Medulla oblongata (tissue), 1 donor: Measurements from ENCODE around the gene TIAM2.
"Not testable (repeated sequence)": the region's sequence is repeated elsewhere in the genome, so short reads cannot be mapped to it uniquely, and the experiment has no call there.

Experiments
- DNase-seq: peaks from one replicate; pipeline ENCODE4 v3.0.0-alpha.2; 2015; ENCODE audit errors: extremely low spot score

TIAM2 gene

GRCh38 chr6:155163601-155164000 is 168.5 kb downstream of the TIAM2 start:
- no peak for DNase-seq

DNA sequence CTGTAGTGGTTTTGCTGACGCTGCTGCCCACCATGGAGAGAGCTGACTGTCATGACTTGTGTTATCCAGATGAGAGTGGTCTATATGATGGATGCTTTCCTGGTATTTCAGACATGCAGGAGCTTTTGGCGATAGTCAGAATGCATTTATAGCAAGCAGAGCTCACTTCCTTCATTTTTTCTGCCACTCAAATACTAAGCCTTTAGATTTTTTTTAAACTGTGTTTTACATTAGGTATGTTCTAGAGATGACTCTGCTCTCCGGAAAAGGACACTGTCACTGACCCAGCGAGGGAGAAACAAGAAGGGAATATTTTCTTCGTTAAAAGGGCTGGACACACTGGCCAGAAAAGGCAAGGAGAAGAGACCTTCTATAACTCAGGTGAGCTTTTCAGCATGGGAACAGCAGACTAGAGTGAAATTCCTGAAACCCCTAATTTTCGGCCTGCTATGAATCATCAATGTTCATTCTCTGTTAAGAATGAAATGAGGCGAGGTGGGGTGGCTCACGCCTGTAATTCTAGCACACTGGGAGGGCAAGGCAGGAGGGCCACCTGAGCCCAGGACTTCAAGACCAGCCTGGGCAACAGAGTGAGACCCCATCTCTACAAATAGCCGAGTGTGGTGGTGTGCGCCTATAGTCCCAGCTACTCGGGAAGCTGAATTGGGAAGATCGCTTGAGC is 170.1 kb downstream of the TIAM2 start:
- DNase-seq = no peak

DNA sequence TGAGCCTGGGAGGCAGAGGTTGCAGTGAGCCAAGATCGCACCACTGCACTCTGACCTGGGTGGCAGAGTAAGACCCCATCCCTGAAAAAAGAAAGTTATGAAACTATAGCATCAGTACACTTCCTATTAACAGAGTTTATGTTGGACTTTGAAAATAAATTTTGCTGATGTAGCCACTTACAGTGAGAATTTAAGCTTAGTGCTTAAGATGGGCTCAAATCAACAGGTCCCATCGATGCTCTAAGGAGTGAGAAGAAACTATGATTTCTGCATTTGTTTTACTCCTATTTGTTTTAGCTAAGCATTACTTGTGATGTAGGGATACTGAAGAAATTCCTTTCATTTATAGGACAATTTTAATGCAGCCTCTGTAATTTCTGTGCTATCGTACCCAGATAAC is 175.4 kb downstream of the TIAM2 start:
- no peak for DNase-seq

- peak; percentile 30 for DNase-seq
Observed at GRCh38 chr6:155171109-155171746, 176.1 kb downstream of the TIAM2 start.

DNA sequence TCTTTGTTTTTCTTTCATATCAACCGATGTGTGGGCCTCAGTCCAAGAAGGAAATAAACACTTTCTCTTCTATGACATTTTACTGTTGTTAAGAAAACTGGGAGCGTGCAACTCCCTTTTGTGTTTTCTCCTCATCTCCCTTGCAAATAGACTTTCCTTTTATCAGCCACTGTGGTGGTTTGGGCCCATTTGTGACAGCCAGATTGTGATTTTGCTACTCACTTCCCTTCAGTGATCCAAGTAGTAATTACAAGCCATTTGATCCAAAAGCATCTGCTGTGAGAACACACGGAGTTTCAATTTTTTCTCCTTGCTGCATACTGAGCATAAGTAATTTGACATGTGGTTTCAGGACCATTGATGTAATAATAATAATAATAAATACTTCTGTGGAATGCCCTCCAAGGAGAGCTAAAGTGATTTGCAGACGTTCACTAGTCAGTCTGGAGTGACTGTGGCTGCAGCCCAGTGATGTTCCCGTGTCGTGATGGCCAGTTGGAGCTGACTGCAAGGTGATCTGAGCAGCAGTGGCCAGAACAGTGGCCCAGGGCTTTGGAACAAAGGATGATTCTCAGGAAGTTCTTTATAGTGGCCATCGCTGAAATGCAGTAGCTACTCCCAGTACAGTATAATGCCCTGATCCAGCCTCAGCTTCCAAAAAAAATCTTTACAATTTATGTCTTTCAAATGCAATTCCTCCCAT is 176.8 kb downstream of the TIAM2 start:
- DNase-seq = peak; percentile 27

- DNase-seq = no peak
Observed at GRCh38 chr6:155173488-155173887, 178.4 kb downstream of the TIAM2 start.

- peak; percentile 92 for DNase-seq
Observed at GRCh38 chr6:155174576-155175211, 179.6 kb downstream of the TIAM2 start.

DNA sequence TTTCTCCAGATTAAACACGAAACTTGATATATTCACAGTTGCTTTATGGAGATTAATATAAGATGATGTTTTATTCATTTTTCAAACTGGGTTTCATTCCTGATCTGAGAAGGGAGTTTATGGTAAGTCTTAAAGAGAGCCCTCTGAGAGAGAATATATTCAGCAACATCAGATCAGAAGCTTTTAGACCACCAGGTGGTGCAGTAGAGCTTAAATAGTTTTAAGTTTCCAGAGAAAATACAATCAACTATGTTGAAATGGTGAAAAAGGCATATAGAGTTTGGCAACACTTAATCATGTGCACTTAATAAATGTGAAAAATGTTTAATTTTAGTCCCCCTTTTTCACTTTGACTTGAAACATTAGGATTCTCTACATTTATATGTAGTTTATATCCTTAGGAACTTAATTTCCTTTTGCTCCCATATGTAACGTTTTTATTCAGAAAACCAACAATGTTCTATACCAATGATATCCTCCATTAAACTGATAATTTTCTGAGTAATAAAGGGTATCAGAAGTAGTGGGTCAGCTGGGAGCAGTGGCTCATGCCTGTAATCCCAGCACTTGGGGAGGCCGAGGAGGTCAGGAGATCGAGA is 182.3 kb downstream of the TIAM2 start:
- peak; percentile 85 for DNase-seq

- no peak for DNase-seq
Observed at GRCh38 chr6:155181498-155181897, 186.4 kb downstream of the TIAM2 start.

DNA sequence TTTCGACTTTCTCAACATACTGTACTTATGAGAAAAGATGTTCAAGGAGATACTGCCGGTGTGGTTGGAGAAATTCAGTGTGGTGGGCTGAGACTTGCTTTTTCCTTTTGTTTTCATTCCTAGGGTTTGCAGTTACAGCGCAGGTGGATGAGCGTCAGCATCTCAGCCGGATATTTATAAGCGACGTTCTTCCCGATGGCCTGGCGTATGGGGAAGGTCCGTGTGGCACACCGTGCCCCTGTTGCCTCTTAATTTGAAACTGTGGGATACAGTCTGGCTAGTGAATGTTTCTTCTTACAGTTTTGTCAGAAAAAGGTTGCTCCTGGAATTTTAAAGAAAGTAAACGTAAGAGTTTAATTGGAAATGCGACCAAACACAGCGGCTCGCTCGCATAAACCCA is 187.0 kb downstream of the TIAM2 start:
- DNase-seq = no peak

GRCh38 chr6:155183095-155183494 is 188.0 kb downstream of the TIAM2 start:
- DNase-seq = no peak

- DNase-seq = not testable (repeated sequence)
Observed at GRCh38 chr6:155185041-155185440, 189.9 kb downstream of the TIAM2 start.

DNA sequence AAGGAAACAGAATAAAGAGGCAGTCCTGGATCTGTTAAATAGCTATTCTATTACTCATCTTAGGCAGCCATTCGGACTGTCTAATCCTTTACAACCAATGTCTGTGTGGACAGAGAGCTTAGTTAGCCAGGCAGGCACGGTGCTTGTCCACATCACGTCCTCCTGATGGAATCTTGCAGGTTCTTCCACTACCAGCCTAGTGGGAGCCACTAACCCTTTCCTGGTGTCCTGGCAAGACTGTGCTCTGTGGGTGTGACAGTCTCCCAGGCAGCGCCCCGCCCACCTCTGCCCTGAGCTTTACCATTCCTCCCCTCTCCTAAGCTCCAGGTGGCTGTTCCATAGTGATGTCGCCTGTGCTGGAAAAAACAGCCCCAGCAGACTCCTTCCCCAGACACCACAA is 190.4 kb downstream of the TIAM2 start:
- no peak for DNase-seq

GRCh38 chr6:155186052-155186658 is 191.0 kb downstream of the TIAM2 start:
- no peak for DNase-seq

GRCh38 chr6:155187106-155187505 is 192.0 kb downstream of the TIAM2 start:
- no peak for DNase-seq

DNA sequence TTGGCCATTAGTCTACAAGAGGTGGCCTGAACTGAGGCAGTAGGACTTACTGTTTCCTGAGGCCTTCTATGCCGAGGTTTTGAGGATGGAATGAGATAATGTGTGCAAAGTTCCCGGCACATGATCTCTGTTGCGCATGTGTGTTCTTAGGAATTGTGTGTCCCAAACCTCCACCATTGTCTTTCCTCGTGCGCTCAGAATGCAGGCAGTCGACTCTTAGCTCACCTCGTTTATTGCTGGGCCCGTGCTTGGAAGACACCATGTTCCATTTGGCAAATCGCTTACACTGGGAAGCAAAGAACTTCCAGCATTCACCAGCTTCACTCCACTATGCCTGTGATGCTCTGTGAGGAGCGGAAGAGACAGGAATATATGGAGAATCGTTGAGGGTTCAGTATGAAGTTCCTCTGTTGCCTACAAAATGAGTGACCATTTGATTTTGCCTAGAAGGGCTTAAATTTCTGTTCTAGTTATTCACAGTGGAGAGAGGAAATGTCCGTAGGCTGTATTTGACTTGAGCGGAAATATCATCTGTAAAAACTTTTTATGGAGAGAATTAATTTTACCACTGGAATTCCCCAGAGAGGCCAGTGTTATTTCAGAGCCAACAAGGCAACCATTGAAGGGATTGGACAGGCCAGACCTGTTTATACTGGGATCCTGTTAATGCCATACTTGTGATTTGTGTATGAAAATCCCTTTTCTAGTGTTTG is 193.0 kb downstream of the TIAM2 start:
- DNase-seq = no peak

- DNase-seq = peak; percentile 31
Observed at GRCh38 chr6:155188707-155189496, 193.8 kb downstream of the TIAM2 start.

DNA sequence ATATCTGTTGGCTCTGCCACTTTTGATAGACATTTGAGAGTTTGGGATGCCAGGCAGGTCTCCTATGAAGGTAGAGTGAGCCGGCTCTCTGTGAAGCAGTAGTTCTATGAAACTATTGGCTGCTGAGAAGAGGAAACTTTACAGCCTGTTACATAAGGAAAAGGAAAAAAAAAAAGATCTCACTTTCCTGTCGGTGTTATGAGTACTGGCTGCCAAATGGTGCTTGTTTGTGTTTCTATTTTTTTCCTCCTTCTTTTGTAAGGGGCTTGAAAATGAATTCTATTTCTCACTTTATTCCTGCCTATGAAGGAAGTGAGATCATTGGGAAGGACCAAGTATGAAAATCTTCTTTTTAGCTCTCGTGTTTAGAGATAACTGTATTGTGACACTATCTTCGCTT is 195.6 kb downstream of the TIAM2 start:
- no peak for DNase-seq

- no peak for DNase-seq
Observed at GRCh38 chr6:155193526-155193925, 198.4 kb downstream of the TIAM2 start.

DNA sequence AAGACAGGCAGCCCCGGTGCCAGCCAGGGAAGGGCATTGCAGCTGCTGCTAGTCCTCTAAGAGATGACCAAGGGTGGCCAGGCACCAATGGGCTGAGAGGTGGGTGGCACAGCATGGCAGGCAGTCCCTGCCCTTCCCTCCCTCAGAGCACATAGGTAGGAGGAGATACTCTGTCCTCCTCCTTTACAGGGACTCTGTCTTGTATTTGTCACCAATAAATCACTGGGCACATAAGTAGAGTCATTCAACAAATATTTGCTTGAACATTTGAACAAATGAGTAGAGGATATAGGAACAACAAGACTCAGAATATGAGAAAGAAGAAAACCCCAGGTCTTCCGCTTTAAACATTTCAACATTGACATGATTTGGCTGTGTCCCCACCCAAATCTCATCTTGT is 199.3 kb downstream of the TIAM2 start:
- no peak for DNase-seq
